ENCODE measurements around the gene ONECUT1.
A peak's percentile ranks its signal among the peaks of the same experiment; 100 is the strongest.

ONECUT1 gene

GRCh38 chr15:52780172-52780980 is 9.8 kb downstream of the ONECUT1 start:
- peak; percentile 60 for DNase-seq

GRCh38 chr15:52778457-52778856 is 11.7 kb downstream of the ONECUT1 start:
- DNase-seq: no peak

DNA sequence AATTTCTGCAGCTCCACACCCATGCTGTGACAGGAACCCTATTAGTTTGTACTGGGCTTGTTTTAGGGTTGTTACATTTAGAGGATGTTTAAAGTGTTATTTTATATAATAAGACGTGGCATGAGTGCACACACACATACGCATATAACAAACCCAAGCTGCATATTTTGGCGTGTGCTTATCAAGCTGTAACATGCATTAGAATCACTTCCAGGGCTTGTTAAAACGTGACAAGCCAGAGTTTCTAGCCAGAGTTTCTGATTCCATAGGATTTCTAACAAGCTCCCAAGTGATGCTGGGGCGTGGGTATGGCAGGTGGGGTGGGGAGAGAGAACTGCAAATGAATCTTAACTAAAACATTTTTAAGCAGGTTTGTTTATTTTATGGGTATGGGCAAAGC is 17.4 kb downstream of the ONECUT1 start:
- DNase-seq: no peak

- no peak for DNase-seq
Measured at GRCh38 chr15:52765785-52766184, 24.4 kb downstream of the ONECUT1 start.

- DNase-seq: no peak
Measured at GRCh38 chr15:52764731-52765130, 25.4 kb downstream of the ONECUT1 start.

- no peak for DNase-seq
Measured at GRCh38 chr15:52762621-52763020, 27.5 kb downstream of the ONECUT1 start.

GRCh38 chr15:52760562-52760961 is 29.6 kb downstream of the ONECUT1 start:
- DNase-seq: no peak

- no peak for DNase-seq
Measured at GRCh38 chr15:52759969-52760368, 30.2 kb downstream of the ONECUT1 start.

- no peak for DNase-seq
Measured at GRCh38 chr15:52757496-52757895, 32.6 kb downstream of the ONECUT1 start.

GRCh38 chr15:52751522-52751921 is 38.6 kb downstream of the ONECUT1 start:
- no peak for DNase-seq

GRCh38 chr15:52749258-52749657 is 40.9 kb downstream of the ONECUT1 start:
- no peak for DNase-seq

DNA sequence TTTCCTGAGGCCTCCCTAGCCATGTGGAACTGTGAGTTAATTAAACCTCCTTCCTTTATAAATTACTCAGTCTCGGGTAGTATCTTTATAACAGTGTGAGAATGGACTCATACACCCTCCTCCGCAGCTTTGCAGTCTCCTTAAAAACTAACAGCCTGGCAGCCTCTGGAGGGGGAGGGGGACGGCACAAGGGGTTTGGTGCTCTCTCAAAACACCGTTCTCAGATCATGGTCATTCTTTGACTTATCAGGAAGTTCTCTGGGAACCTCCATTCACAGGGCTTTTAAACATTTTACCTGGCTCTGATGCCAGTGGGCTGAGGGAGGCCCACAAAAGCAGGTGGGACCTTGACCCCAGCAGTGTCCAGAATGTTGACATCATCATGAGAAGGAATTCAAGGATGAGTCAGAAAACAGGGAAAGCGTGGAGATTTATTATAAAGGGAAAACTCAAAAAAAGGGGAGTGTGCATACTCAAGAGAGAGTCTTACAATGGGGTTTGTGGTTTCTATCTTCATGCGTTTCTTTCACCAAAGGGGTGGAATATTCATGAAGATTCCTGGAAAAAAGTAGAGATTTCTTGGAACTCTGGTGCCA is 43.9 kb downstream of the ONECUT1 start:
- DNase-seq: no peak

DNA sequence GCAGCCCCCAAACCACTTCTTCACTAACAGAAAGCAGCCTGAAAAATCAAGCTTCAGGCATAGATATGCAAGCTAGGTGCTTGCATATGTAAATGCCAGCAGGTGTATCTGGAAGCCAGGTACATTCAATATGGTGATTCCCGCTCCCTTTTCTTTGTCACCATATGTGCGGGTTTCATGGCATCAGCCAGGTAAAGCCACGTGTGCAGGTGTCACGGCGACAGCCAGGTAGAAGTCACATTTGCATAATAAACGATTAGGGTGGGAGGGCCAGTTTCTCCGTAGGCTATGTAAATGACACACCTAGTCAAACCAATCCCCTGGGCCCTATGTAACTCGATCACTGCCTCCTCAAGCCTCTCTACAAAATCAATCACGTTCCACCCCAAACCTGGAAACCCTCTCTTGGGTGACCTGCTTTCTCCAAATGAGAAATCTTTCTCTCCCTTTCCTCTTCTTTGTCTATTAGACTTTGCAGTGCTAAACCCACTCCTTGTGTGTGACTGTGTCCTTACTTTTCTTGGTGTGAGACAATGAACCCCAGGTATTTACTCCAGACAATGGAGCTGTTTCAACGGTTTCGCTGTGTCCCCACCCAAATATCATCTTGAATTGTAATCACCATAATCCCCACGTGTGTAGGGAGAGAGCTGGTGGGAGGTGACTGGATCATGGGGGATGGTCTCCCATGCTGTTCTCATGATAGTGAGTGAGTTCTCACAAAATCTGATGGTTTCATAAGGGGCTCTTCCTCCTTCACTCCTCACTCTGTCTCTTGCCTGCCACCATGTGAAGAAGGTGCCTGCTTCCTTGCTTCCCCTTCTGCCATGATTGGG is 44.6 kb downstream of the ONECUT1 start:
- DNase-seq: no peak

DNA sequence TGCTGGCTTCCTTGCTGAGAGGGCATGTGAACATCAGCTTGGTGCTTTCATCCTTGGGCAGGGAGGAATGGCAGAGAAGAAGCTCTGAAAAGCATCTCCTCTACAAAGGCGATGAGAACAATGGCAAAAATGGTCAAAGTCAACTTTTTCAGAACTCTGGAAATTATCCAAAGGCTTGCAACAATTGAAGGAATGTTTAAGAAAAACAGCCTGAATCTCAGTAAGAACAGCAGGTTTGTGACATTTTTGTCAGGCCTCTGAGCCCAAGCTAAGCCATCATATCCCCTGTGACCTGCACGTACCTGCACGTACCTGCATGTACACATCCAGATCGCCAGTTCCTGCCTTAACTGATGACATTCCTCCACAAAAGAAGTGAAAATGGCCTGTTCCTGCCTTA is 51.8 kb downstream of the ONECUT1 start:
- DNase-seq: no peak

DNA sequence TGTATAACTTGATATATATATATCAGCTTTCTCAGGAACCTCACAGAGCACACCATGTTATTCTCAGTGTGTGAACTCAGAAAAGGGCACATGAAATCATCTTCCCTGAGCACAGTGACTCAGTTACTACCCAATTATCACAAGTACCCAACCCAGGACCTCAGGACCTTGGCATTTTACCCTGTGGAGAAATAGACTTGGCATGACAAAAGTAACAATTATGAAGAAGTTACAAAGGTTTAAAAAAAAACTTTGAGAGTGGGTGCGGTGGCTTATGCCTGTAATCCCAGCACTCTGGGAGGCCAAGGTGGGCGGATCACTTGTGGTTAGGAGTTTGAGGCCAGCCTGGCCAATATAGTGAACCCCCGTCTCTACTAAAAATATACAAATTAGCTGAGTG is 52.4 kb downstream of the ONECUT1 start:
- DNase-seq: no peak

- DNase-seq: peak; percentile 37
Measured at GRCh38 chr15:52735231-52736089, 54.7 kb downstream of the ONECUT1 start.

DNA sequence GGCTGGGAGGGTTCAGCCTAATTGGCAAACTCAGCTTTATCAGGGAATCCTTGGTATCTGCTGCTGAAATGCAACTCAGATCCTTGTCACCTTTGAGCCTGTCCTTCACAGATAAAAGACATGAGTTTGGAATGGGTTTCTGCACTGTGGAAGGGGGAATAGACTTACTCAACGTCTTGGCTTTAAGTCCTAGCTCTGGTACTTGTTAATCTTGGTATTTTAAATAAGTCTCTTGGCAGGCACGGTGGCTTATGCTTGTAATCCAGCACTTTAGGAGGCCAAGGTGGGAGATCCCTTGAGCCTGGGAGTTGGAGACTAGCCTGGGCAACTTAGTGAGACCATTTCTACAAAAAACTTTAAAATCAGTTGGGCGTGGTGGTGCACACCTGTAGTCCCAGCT is 55.8 kb downstream of the ONECUT1 start:
- DNase-seq: no peak

DNA sequence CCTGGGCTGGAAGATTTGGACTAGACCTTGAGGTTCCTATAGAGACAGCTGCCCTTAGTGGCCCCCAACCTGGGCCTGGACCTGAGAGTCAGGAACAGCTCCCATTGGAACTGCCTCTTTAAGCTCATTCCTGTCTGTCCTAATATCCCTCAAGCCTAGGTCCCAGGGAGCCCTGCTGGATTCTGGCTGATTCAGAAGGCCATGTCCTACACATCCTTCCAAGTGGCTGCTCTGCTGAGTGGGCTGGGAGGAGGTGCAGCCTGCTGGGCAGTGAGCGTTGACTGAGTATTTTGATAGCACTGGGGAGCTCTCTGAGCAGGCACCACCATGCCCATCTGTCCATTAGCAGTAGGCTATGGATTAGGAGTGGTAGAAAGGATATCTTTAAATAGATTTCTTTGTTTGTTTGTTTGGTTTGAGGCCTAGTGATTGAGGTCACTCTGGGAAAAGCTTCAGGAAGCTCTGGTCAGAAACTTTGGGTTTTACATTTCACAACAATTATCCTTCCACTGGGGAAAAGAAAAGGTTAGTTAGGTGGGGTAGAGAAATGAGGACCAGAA is 56.4 kb downstream of the ONECUT1 start:
- DNase-seq: no peak

DNA sequence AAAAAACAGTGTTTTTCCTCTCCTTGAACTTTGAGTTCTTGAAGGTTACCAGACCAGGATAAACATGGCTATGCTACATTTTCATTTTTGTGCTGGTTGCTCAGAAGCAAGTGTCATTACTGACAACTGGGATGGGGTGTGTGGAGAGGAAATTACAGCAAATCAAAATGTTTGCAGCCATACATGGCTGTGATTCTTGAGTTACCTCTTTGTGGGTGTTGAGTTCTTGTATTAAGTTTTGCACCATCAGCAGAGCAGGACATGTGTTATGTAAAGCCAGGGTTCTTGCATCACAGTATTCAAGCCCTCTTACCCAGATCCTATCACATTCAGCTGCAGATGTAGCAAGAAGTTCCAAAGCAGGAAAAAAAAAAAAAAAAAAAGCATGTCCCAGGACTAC is 57.0 kb downstream of the ONECUT1 start:
- no peak for DNase-seq

DNA sequence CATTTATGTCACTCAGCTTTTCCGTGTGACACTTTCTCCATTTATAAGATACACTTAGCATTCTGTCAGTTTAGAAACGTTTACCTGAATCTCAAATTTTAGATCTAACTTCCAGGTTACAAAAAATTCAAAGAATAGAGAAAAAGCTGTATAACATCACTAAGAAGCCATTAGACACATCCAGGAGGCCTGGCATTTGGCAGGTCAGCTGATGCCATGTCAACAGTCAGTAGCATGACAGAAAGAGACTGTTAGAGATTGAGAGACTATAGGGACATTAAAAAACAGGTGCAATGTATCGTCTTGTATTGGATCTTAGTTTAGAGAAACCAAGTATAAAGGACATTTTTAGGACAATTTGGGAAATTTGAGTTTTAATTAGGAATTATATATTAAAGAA is 57.6 kb downstream of the ONECUT1 start:
- DNase-seq: no peak

- no peak for DNase-seq
Measured at GRCh38 chr15:52731732-52732470, 58.2 kb downstream of the ONECUT1 start.

DNA sequence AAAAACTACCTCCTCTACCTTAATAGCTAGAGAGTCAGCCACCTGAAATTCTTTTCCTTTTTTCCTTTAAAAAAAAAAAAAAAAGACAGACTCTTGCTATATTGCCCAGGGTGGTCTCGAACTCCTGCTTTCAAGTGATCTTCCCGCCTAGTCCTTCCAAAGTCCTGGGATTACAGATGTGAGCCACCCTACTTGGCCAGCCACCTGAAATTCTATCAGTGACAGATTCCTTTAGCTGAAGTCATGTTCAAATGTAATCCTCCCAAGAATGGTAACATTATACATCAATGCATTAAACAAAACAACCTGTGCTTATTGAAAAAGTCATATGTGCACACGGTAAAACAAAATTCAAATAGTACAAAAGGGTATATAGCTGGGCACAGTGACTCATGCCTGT is 59.1 kb downstream of the ONECUT1 start:
- DNase-seq: no peak

All from stimulated activated CD4-positive, alpha-beta T cell treated with anti-CD3 and anti-CD28 coated beads, Interleukin-12 subunit alpha, Interleukin-12 subunit beta, amount 100 ng/mL, for 4 hours (primary cell).